GM21447 (cell line): ENCODE measurements around the gene VMP1.
A peak's percentile ranks its signal among the peaks of the same experiment; 100 is the strongest.

ENCODE experiments used
- ATAC-seq: cut with Tn5 transposase; IDR thresholded peaks from one replicate; pipeline ENCODE4 v1.9.1; 2021; ENCODE audit not compliant: unreplicated experiment

Gene VMP1

DNA sequence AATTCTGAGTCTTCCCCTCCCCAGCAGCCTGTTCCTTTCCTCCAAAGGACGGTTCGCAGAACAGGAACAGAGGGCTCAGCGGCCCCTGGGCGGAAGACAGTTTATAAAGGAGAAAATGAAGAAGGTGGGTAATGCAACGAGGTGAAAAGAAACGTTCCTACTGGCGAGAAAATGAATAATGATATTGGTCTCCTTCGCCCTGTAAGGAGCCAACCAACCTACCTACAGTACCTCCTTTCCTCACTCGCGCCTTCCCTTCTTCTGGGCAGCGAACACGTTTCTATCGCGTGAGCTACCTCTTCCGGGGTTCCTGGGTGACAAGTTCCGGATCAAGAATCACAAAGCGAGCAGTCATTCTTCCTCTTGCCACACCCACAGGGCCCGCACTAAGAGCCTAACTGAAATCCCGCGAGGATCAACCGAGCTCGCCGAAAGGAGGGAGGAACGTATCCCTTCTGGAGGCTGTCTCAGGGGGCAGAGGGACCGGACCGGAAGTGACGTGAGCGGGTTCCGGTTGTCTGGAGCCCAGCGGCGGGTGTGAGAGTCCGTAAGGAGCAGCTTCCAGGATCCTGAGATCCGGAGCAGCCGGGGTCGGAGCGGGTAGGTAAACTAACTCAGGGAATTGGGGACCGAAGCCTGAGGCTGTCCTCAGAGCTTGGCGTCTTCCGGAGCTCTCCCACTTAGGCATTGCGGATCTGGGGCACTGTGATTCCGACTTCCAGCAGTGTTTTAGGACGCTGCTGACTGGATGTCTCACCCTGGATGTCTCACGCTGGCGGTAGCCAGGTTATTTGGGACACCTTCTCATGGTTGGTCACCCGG lies at the start of gene VMP1, which contains the start of gene PTRH2:
TSS of gene VMP1 (plus strand) at position 506 of the 822 bp plus-strand sequence. CDS start 23,793 bp downstream, outside the sequence.
TSS of gene PTRH2 (minus strand) at position 282 of the 822 bp plus-strand sequence. CDS start 9,452 bp downstream, outside the sequence.
- peak; percentile 97 for ATAC-seq

DNA sequence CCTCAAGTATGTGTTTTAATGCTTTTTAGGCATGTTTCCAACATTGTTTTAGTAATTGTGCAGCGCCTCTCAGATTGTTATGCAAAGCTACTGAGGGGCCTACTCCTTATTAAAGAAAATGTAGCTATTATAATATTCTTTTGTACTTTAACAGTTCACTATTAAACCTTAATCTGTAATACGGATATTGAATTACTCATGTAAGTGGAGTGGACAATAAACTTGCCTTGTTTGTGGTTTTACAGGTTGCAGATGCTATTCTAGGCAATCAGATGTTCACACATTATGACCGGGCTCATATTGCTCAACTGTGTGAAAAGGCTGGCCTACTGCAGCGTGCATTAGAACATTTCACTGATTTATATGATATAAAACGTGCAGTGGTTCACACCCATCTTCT lies 41.2 kb upstream of the VMP1 start:
- ATAC-seq: no peak

DNA sequence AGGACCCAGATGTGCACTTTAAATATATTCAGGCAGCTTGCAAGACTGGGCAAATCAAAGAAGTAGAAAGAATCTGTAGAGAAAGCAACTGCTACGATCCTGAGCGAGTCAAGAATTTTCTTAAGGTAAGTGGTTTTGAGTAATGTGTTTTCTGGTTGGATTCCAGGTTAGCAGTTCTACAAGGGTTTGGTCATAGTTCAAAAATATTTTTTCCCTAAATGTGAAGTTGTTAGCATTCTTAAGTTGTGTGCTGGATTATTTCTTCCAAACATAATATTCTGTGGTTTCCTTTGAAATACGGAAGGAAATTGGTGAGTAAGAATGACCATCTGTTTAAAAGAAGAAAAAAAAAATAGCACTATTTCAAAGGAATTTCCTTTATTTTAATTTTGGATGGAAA lies 38.6 kb upstream of the VMP1 start:
- no peak for ATAC-seq

DNA sequence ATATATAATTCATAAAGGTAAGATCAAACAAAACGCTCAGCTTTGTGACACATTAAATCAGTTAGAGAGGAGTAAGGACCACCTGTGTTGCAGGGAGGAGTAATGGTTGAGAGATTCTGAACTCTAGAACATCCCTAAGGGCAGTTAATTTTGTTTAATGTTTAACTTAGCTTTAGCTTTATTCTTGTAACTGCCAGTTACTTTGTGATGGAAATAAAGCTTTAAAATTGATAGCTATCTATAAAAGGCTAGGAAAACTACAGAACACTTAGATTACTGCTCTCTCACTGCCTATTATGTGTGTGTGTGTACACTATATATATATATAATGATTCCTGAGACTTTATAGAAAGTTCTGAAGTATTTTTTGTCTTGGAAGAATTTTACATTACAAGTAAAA lies 38.0 kb upstream of the VMP1 start:
- ATAC-seq: peak; percentile 56

DNA sequence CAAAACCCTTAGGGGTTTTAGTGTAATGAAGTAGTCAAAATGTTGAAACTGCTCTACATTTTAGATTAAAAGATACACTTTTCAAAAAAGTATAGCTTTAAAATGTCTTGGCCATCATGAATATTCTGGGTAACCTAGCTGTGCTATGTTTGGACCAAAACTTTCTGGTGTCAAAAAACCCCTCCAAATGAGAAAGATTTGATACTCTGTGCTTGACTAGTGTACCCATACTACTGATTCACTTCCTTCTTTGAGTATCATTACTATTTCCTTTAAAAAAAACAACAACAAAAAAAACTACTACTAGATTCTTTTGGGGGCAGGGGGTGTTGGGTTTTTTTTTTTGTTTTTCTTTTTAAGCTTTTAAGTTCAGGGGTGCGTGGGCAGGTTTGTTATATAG lies 37.5 kb upstream of the VMP1 start:
- ATAC-seq: no peak

DNA sequence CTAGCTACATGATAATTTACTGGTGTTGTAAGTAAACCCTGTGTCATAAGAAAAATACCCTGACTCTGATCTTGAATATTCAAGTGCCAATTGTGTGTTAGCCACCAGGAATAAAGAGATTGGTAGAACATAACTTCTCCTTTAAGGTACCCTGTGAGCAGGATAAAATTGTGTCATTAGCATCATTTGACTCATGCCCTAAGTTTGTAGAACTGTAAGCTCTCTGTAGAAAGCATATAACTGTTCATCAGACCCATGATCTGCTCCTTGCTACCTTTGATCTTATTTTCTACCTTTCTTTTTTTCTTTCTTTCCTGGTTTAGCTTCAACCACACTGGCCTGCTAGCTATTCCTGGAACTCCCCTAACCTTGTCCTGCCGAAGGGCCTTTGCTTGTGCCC lies 36.1 kb upstream of the VMP1 start:
- ATAC-seq: no peak

DNA sequence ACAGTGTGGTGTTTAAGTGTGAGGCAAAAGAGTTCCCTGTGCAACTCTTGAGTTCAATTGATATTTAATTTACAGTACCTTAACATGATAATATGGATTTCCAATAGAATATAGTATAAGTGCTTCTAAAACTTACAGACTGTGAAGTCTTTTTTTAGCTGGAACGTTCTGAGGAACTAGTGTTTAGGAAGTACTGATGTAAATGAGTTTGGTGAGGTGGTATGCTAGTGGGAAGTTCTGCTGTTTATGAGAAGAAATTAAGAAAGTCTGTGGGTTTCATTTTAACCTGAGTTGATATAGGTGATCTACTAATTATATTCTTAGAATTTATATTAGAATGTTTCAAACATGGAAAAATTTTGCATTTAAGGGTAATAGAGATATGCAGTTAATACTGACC lies 32.2 kb upstream of the VMP1 start:
- ATAC-seq: no peak

DNA sequence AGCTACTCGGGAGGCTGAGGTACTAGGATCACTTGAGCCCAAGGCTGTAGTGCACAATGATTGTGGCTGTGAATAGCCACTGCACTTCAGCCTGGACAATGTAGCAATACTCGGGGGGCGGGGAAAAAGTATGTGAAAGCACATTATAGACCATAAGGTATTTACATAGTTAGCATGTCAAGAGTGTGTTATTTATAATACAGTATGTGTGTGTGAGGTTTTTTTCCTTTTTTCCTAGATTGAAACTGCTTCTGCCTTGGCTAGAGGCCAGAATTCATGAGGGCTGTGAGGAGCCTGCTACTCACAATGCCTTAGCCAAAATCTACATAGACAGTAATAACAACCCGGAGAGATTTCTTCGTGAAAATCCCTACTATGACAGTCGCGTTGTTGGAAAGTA lies 30.7 kb upstream of the VMP1 start:
- ATAC-seq: no peak

DNA sequence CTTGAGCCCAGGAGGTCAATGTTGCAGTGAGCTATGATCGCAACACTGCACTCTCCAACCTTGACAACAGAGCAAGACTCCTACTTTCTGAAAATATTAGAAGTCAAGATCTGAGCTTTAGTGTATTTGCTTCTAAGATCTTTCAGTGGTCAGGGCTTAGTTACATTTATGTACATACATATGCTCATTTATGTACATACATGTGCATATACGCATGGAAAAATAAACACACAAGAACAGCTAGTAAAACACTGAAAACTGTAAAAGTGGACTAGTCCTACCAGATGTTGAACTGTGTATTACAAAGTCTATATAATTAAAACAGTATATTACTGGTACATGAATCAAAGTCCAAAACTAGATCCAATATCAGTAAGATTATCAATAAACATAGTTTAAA lies 28.5 kb upstream of the VMP1 start:
- no peak for ATAC-seq

DNA sequence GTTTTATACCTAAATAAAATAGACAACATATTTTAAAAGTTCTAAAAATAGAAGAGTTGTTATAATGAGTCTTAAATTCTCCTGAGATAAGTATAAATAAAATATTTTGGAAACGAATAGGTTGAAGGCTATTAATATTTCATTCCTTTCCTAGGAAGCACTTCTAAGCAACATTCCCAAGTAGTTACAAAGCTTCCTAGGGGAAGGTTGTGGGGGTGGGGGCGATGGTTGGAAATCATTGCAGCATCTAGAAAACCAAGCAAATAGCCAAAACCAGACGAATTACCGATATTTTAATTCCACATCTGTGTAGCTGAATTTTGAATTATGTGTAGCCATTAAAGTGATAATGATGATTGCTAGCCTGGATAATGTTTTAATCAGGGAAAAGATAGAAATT lies 27.1 kb upstream of the VMP1 start:
- ATAC-seq: no peak

DNA sequence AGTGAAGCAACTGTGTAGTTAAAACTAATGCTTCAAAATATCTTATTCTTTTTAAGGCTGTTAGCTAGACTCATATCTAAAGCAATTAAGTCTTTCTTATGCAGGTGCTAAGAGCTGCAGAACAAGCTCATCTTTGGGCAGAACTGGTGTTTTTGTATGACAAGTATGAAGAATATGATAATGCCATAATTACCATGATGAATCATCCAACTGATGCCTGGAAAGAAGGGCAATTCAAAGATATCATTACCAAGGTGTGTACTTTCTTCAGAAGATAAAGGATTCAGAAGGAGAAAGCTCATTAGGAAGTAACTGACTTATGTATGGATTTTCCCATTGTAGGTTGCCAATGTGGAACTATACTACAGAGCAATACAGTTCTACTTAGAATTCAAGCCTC lies 24.2 kb upstream of the VMP1 start:
- ATAC-seq: no peak

DNA sequence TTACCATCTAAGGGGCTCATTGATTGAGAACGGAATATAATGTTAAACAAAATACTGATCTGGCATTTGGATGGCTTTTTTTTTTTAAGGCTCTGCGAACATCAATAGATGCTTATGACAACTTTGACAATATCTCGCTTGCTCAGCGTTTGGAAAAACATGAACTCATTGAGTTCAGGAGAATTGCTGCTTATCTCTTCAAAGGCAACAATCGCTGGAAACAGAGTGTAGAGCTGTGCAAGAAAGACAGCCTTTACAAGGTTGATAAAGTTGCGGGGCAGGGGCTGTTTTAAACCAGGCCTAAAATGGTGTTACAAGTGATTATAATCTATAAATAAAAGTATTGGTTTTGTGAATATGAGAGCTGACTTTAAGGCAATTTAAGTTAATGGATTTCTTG lies 22.5 kb upstream of the VMP1 start:
- ATAC-seq: no peak

DNA sequence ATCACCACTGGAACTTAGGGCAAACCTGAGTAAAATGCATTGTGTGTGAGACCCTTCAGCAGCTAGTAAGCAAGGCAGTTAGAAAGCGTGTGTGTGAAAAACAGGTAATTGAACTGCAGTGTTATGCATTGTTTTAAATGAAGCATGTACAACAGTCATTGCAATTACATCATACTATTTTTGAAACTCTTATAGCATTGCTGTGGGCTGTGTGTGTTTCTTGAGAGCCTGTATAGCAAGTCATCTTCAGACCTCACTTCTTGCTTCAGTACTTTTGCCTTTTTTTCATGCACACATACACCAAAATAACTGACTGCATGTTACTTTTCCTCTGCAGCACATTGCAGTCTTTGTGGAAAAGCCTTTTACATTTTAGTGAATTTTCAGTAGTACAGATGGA lies 19.4 kb upstream of the VMP1 start:
- no peak for ATAC-seq

DNA sequence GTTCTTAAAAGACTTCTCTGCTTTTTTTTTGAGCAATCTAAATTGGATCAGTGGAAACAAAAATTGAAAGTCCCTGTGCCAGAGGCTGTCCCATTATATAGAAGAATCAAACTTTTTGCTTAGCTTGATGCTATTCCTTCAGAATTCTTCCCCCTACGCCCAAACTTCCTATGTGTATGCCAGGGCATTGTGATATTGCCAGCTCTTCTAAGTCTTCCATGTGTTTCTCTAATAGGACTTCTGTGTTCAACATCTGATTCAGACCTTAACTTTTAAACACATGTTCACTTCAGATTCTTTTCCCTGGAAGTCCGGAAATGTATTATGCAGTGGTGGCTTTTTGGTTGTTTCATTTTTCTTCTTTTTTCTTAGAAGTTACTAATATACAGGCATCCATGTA lies 19.0 kb upstream of the VMP1 start:
- ATAC-seq: no peak

DNA sequence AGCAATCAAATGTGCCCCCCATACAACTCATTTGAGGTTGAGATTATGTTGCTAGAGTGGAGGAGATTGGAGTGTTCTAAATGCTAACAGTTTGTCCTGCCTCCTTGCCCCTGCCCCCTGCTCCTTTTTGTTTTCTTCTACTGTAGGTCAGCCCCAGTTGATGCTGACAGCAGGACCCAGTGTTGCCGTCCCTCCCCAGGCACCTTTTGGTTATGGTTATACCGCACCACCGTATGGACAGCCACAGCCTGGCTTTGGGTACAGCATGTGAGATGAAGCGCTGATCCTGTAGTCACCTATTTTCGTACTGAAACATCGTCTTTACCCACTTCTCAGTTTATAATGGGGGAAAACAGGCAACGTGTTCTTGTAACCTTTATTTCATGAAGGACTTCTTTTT lies 13.9 kb upstream of the VMP1 start:
- no peak for ATAC-seq

DNA sequence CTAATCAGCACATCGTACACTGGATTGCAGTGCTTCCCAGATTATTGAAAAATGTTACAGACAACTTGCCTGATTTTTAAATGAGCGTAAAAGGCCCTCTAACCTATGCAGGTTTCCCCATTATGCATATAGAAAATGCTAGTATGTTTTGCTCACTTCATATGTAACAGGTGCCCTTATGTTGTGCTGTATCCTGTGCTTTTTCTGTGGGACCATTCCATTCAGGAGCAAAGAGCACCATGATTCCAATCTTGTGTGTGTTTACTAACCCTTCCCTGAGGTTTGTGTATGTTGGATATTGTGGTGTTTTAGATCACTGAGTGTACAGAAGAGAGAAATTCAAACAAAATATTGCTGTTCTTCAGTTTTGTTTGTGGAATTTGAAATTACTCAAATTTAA lies 13.1 kb upstream of the VMP1 start:
- no peak for ATAC-seq

DNA sequence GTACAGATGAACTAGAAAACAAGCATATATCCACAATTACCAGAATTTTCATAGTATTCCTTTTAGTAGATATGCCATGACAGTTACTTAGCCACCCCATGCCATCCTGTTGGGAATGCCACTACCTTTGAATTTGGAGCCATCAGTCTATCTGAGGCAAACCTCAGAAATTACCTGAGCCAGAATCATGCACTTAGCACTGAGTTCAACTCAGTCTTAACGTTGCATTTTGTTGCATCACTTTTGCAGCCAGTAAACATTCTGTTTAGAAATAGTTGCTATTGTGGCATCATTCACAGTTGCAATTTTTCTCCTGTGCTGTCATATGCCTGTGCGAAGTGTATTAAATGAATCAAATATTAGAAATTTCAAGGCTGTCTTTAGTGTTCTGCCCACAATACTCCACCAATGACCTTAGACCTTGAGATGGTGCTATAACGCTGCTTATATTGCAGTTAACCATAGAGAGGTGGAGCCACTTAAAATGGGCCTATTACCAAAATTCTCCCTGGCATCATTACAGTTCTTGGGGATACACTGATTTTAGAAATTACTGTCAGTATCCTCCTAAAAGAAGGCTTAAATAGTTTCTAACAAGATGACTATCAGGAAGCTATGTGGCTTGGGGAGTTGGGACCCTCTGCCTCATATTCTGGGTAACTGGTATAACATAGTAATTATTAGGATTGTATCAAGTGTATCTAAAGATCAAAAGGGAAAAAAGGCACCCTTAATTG lies 11.3 kb upstream of the VMP1 start:
- no peak for ATAC-seq

DNA sequence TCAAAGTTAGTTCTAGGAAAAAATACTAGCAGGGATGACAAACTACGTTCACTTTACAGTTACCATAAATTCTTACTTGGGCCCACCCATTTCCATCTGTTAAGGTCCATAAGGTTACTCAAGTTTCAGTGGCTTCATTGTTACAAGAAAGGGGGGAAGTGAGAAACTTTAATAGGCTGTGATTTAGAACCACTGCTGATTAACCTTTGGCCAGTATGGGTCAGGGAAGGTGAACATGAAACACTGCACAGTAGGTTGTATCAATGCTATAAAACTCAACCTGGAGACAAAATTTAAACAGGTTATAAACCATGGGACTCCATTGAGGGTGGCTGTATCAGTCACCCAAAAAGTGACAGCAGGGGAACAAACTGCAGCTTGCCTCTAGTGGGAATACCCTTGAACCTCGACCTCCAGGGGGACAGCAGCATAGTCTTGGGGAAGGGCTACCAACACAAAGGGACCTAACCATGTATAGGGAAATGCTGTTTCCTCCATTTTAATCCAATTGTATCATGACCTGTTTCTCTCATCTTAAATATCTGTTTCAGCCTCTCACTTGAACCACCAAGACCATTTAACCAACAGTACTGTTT lies 10.7 kb upstream of the VMP1 start:
- no peak for ATAC-seq

DNA sequence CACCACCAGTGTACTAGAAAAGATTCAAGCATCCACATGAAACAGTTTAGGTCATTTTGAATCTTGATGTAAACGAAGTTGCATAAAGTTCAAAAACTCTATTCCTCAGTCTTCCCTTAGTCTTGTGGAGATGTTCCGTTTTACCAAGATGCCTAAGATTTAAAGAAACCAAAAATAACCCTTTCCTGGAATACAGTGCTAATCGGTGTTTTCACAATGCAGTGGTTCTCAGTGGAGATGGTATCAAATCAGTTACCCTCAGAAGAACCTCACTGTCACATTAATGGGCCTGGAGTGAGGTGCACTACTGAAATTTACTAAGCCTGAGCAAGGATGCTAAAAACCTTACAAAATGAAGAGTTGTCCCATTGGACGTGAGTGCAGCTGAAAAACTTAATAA lies 9.3 kb upstream of the VMP1 start:
- no peak for ATAC-seq

DNA sequence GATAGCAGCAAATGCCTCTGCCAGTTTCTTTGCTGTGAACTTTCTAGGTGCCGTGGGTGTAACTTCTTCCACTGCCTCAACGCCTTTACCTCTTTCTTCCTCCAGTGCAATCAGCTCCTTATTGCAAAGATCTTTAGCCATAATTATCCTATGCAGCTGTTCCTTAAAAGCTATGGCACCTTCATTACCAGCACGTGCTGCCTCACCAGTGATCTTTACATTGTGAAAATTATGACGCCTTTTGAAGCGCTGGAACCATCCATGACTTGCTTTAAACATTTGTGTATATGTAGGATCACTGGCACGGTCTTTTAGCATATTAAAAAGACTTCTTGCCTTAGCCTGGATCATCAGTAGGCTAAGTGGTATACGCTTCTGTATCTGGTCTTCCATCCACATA lies 8.2 kb upstream of the VMP1 start:
- ATAC-seq: no peak

DNA sequence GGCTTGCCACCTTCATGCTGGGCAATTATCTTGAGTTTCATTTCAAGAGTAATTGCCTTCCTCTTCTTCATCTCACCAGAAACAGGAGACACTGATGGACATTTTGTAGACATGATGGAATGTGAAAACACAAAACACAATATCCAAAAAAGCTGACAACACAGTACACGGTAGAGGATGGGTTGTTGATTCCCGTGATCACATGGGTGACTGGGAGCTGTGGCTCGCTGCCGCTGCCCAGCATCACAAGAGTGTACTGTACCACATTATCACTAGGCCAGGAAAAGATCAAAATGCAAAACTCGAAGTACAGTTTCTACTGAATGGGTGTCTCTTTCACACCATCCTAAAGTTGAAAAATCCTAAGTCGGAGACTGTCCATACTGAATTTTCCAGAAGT lies 7.7 kb upstream of the VMP1 start:
- ATAC-seq: no peak

DNA sequence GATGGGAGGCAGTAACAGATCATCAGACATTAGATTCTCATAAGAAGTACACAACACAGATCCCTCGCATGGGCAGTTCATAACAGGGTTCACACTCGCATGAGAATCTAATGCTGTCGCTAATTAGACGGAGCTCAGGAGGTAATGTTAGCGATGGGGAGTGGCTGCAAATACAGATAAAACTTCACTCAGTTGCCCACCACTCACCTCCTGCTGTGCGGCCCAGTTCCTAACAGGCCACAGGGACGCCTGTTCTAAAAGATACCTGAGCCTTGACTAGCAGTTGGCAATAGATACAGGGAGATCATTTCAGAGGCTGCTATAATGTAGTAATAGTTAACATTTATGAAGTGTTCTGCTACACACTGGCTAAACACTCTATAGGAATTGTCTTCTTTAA lies 5.2 kb upstream of the VMP1 start:
- no peak for ATAC-seq
